ENCODE measurements around the gene LMAN2L.

DNA sequence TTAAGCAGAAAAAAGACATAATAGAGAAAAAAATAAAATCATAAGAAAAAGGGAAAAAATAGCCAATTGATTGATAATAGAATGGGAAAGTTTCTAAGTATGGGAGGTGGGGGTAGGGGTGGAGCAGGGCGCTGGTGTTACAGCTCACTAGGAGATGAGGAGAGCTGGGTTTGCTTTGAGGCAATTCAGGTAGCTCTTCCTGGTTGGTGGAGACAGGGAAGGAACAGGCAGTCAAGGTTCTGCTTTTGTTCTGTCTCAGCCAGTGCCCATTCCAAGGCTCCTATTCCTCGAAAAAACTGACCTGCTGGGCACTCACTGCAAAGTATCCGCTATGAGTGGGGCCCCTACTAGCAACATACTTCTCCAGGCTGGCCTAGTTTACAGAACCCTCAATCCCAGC, 19.1 kb upstream of the LMAN2L start:
- TF ChIP-seq FOXP2 (optimal IDR thresholded peaks at IDR 0.05; ENCODE audit: control extremely low read depth, extremely low read length, insufficient read depth) = no peak
- TF ChIP-seq EZH2 (IDR thresholded peaks at IDR 0.05) = no peak
- TF ChIP-seq POLR2AphosphoS5 (IDR thresholded peaks at IDR 0.05; ENCODE audit: borderline replicate concordance, low read depth, low read length) = no peak

Data from SK-N-MC (cell line).